Neural cell (in vitro differentiated cells): ENCODE data around the gene THAP4. TPM values are rescaled to one million over a fixed set of nuclear protein-coding genes. Genes with fewer than 3 reads are reported as not detected.

Source experiments
- H2AFZ ChIP-seq: fragments of 200-600, 300-800 bp; sonication (generic), shearing (Covaris generic); 2 replicates; pipeline ENCODE4 v1.6.0; 2014; ENCODE audit warnings: low read depth, mild to moderate bottlenecking, antibody characterized with exemption, low read length, moderate library complexity
- H3F3A ChIP-seq: fragments of 200-600 bp; shearing (Covaris generic); 2 replicates; pipeline ENCODE4 v1.6.1; 2016; ENCODE audit warnings: mild to moderate bottlenecking, moderate library complexity, mixed read lengths, antibody characterized with exemption, low read length; ENCODE audit not compliant: insufficient read depth, poor library complexity, severe bottlenecking
- H3K27ac ChIP-seq: fragments of 200-600, 300-800 bp; sonication (generic), shearing (Covaris generic); 2 replicates; pipeline ENCODE4 v1.5.1; 2014; ENCODE audit warnings: mild to moderate bottlenecking, low read length, moderate library complexity
- H3K27me3 ChIP-seq: fragments of 300-800, 200-600 bp; sonication (generic), shearing (Covaris generic); 2 replicates; pipeline ENCODE4 v1.6.0; 2014; ENCODE audit warnings: mild to moderate bottlenecking, low read depth, low read length, moderate library complexity; ENCODE audit not compliant: insufficient read depth
- H3K36me3 ChIP-seq: fragments of 300-800, 200-600 bp; sonication (generic), shearing (Covaris generic); 2 replicates; pipeline ENCODE4 v1.5.1; 2014; ENCODE audit warnings: mild to moderate bottlenecking, antibody characterized with exemption, low read length, moderate library complexity; ENCODE audit not compliant: insufficient read depth
- H3K4me2 ChIP-seq: fragments of 300-800, 200-600 bp; sonication (generic), shearing (Covaris generic); 2 replicates; pipeline ENCODE4 v1.6.0; 2014; ENCODE audit warnings: mild to moderate bottlenecking, low read length
- H3K4me3 ChIP-seq: fragments of 300-800, 200-600 bp; sonication (generic), shearing (Covaris generic); 2 replicates; pipeline ENCODE4 v1.5.1; 2014; ENCODE audit warnings: mild to moderate bottlenecking, low read length, moderate library complexity
- H3K79me2 ChIP-seq: fragments of 200-600 bp; shearing (Covaris generic); replicated peaks from 2 replicates; pipeline ENCODE4 v1.6.0; 2014; ENCODE audit warnings: mild to moderate bottlenecking, low read length, moderate library complexity; ENCODE audit not compliant: insufficient read depth
- H3K9ac ChIP-seq: fragments of 300-800, 200-600 bp; sonication (generic), shearing (Covaris generic); 2 replicates; pipeline ENCODE4 v1.6.1; 2016; ENCODE audit warnings: mild to moderate bottlenecking, low read length, mixed read lengths
- H3K9me2 ChIP-seq: fragments of 200-600 bp; shearing (Covaris generic); 2 replicates; pipeline ENCODE4 v1.6.1; 2016; ENCODE audit warnings: mild to moderate bottlenecking, low read length, mixed read lengths; ENCODE audit not compliant: insufficient read depth
- H3K9me3 ChIP-seq: fragments of 200-600, 300-800 bp; sonication (generic), shearing (Covaris generic); 2 replicates; pipeline ENCODE4 v1.6.1; 2016; ENCODE audit warnings: mild to moderate bottlenecking, mixed run types, low read length, moderate library complexity, mixed read lengths
- H4K20me1 ChIP-seq: fragments of 200-600 bp; shearing (Covaris generic); 2 replicates; pipeline ENCODE4 v1.6.1; 2016; ENCODE audit warnings: mild to moderate bottlenecking, mixed run types; ENCODE audit not compliant: insufficient read depth
- CTCF ChIP-seq: fragments of 450-650 bp; IDR thresholded peaks from 2 replicates; pipeline ENCODE4 v1.5.1; 2014; ENCODE audit warnings: antibody characterized with exemption, mild to moderate bottlenecking, moderate library complexity; ENCODE audit not compliant: poor library complexity, severe bottlenecking
- EP300 ChIP-seq: fragments of 450-650 bp; conservative IDR thresholded peaks from 2 replicates; pipeline ENCODE4 v1.6.1; 2014; ENCODE audit warnings: antibody characterized with exemption, mild to moderate bottlenecking, moderate library complexity; ENCODE audit not compliant: poor library complexity, severe bottlenecking
- EZH2 ChIP-seq: fragments of 200-600, 300-800 bp; shearing (Covaris generic), sonication (generic); IDR thresholded peaks from 2 replicates; pipeline ENCODE4 v1.6.1; 2014; ENCODE audit warnings: antibody characterized with exemption, low read length, borderline replicate concordance, mild to moderate bottlenecking; ENCODE audit not compliant: insufficient read depth, poor library complexity, severe bottlenecking
- MXI1 ChIP-seq: fragments of 450-650 bp; conservative IDR thresholded peaks from 2 replicates; pipeline ENCODE4 v1.6.1; 2014; ENCODE audit warnings: antibody characterized with exemption, mild to moderate bottlenecking; ENCODE audit not compliant: poor library complexity, severe bottlenecking
- POLR2AphosphoS5 ChIP-seq: IDR thresholded peaks from 2 replicates; pipeline ENCODE4 v1.6.1; 2012
- RAD21 ChIP-seq: fragments of 450-650 bp; conservative IDR thresholded peaks from 2 replicates; pipeline ENCODE4 v1.6.1; 2014; ENCODE audit warnings: antibody characterized with exemption, mild to moderate bottlenecking, moderate library complexity
- REST ChIP-seq: IDR thresholded peaks from 2 replicates; pipeline ENCODE4 v1.6.1; 2012; ENCODE audit warnings: borderline replicate concordance
- SMC3 ChIP-seq: fragments of 450-650 bp; conservative IDR thresholded peaks from 2 replicates; pipeline ENCODE4 v1.6.1; 2014; ENCODE audit warnings: antibody characterized with exemption, mild to moderate bottlenecking, moderate library complexity; ENCODE audit not compliant: poor library complexity
- TAF1 ChIP-seq: IDR thresholded peaks from 2 replicates; pipeline ENCODE4 v1.6.1; 2012; ENCODE audit warnings: low read depth
- polyA plus RNA-seq: library from polyadenylated mRNA; depleted of rRNA; stranded (reverse); fragments of >200 nt; gene quantifications from 2 replicates; pipeline ENCODE4 v1.2.3, GENCODE V29; 2014

The THAP4 gene
- polyA plus RNA-seq, 1 donor from 2014 or later, result 30.8 TPM

DNA sequence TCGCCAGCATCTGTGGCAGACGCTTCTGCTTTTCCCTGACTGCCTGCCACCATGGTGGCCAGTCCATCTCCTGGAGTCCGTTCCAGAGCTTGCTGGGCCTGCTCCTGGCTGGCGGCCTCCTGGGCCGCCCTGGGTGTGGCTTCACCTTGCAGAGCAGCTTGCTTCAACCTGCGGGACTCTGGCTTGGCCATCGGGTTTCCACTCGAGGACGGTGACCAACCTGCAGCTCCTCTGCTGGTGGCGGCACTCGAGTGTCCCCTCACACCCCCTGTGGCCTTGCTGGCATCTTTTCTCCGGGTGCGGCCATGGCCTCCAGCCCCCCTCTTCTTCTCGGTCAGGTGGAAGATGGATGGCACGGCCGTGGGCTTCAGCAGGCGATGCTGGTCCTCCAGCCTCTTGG, 3.4 kb downstream of the THAP4 start:
- Histone ChIP-seq H3K9me3 (no peaks in the 10 kb centered on the region), H3K27me3 (no peaks in the 10 kb centered on the region), H3K36me3 (peaks cover 4% of the 10 kb centered on the region), H2AFZ (no peak overlapping the region), H3K4me3 (no peak overlapping the region), H3K4me2 (no peak overlapping the region), H4K20me1 (no peaks in the 10 kb centered on the region), H3K9me2 (no peaks in the 10 kb centered on the region), H3F3A (no peaks in the 10 kb centered on the region), H3K79me2 (peaks cover 30% of the 10 kb centered on the region), H3K27ac (no peak overlapping the region), H3K9ac (no peak overlapping the region)
- no peak for TF ChIP-seq TAF1
- TF ChIP-seq SMC3, result no peak
- no peak for TF ChIP-seq RAD21
- TF ChIP-seq POLR2AphosphoS5, result no peak
- TF ChIP-seq REST, result no peak
- no peak for TF ChIP-seq CTCF
- TF ChIP-seq EP300, result no peak
- TF ChIP-seq MXI1, result no peak
- TF ChIP-seq EZH2, result no peak

GRCh38 chr2:241632478-241633325, 4.3 kb downstream of the THAP4 start:
- Histone ChIP-seq H4K20me1 (no peaks in the 10 kb centered on the region), H2AFZ (no peak overlapping the region), H3K27me3 (no peaks in the 10 kb centered on the region), H3K4me2 (no peak overlapping the region), H3K36me3 (peaks cover 4% of the 10 kb centered on the region), H3K4me3 (no peak overlapping the region), H3K9me3 (no peaks in the 10 kb centered on the region), H3K9me2 (no peaks in the 10 kb centered on the region), H3F3A (no peaks in the 10 kb centered on the region), H3K79me2 (peaks cover 26% of the 10 kb centered on the region), H3K27ac (no peak overlapping the region), H3K9ac (no peak overlapping the region)
- no peak for TF ChIP-seq EP300
- no peak for TF ChIP-seq POLR2AphosphoS5
- TF ChIP-seq CTCF, result no peak
- TF ChIP-seq TAF1, result no peak
- TF ChIP-seq RAD21, result no peak
- no peak for TF ChIP-seq EZH2
- TF ChIP-seq REST, result no peak
